Smooth muscle cell (in vitro differentiated cells): Measurements from ENCODE around the gene ACTN2. TPM values are rescaled to one million over a fixed set of nuclear protein-coding genes. Genes with fewer than 3 reads are reported as not detected.

Experiments
- DNase-seq: peaks from one replicate; lab custom pipeline; 2025; ENCODE audit not compliant: unreplicated experiment; lab: John Stamatoyannopoulos, UW
- H2AFZ ChIP-seq: fragments of 200-600 bp; sonication (generic); 2 replicates; pipeline ENCODE4 v1.6.0; 2016; ENCODE audit warnings: antibody characterized with exemption, low read depth, mild to moderate bottlenecking
- H3F3A ChIP-seq: fragments of 200-600 bp; sonication (generic); 2 replicates; pipeline ENCODE4 v1.6.0; 2017; ENCODE audit warnings: antibody characterized with exemption, low read depth
- H3K27ac ChIP-seq: fragments of 200-600 bp; sonication (generic); 2 replicates; pipeline ENCODE4 v1.5.1; 2016; ENCODE audit warnings: low read depth, mild to moderate bottlenecking
- H3K27me3 ChIP-seq: fragments of 200-600 bp; sonication (generic); 2 replicates; pipeline ENCODE4 v1.6.1; 2016; ENCODE audit warnings: low read depth, mild to moderate bottlenecking
- H3K36me3 ChIP-seq: fragments of 200-600 bp; sonication (generic); 2 replicates; pipeline ENCODE4 v1.5.1; 2016; ENCODE audit warnings: low read depth
- H3K4me1 ChIP-seq: fragments of 200-600 bp; sonication (generic); 2 replicates; pipeline ENCODE4 v1.5.1; 2016; ENCODE audit warnings: low read depth
- H3K4me2 ChIP-seq: fragments of 200-600 bp; sonication (generic); 2 replicates; pipeline ENCODE4 v1.6.0; 2016; ENCODE audit warnings: mild to moderate bottlenecking
- H3K4me3 ChIP-seq: fragments of 200-600 bp; sonication (generic); 2 replicates; pipeline ENCODE4 v1.5.1; 2016; ENCODE audit warnings: mild to moderate bottlenecking
- H3K79me2 ChIP-seq: fragments of 200-600 bp; sonication (generic); 2 replicates; pipeline ENCODE4 v1.6.0; 2016; ENCODE audit warnings: low read depth, mild to moderate bottlenecking
- H3K9ac ChIP-seq: fragments of 200-600 bp; sonication (generic); 2 replicates; pipeline ENCODE4 v1.6.0; 2016; ENCODE audit warnings: low read depth
- H3K9me3 ChIP-seq: fragments of 200-600 bp; sonication (generic); replicated peaks from 2 replicates; pipeline ENCODE4 v1.5.1; 2016; ENCODE audit warnings: low read depth
- H4K20me1 ChIP-seq: fragments of 200-600 bp; sonication (generic); 2 replicates; pipeline ENCODE4 v1.6.0; 2016; ENCODE audit warnings: low read depth
- WGBS: methylation state at CpG from one replicate; pipeline ENCODE4 v1.1.7; 2016; ENCODE audit warnings: low lambda C conversion rate; 5-methylcytosine and 5-hydroxymethylcytosine counted together
- polyA plus RNA-seq: library from polyadenylated mRNA; unstranded; fragments of >200 nt; fragmentation: Nextera tagmentation; extraction: Ambion mirVana; gene quantifications from 2 replicates; pipeline ENCODE4 v1.2.1, GENCODE V29; 2016
- total RNA-seq: library from RNA; depleted of rRNA; stranded (reverse); fragments of >200 nt; gene quantifications from 2 replicates; pipeline ENCODE4 v1.2.3, GENCODE V29; 2014
- TF ChIP-seq, protein P1 (sequence below): fragments of 200-600 bp; sonication (generic); IDR thresholded peaks from 2 replicates; pipeline ENCODE4 v1.5.1; 2017; ENCODE audit warnings: borderline replicate concordance, mild to moderate bottlenecking, antibody characterized with exemption; ENCODE audit not compliant: insufficient read depth, poor library complexity, severe bottlenecking

Gene ACTN2
- total and polyA plus RNA-seq, 2 experiments from 2014 or later = not detected

DNA sequence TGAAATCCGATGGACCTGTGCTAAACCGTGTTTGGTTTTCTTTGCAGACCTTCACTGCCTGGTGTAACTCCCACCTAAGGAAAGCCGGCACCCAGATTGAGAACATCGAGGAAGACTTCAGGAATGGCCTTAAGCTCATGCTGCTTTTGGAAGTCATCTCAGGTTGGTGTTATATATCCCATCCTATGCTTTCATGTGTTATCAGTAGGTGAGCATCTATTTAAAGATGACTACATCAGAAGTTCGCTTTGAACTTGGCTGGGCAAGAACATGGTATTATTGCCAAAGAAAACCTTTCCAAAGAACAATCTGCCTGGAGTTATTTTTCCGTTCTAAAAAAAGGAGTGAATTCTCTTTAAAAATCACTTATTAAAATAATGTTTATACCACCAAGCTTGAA lies 31.5 kb downstream of the ACTN2 start:
- Histone ChIP-seq H3K27me3 (no peaks in the 10 kb centered on the region), H3K4me3 (no peak overlapping the region), H3K4me1 (no peaks in the 10 kb centered on the region), H3K36me3 (no peaks in the 10 kb centered on the region), H3K27ac (no peak overlapping the region), H4K20me1 (no peaks in the 10 kb centered on the region), H3K79me2 (no peaks in the 10 kb centered on the region), H3K9ac (no peak overlapping the region), H3K4me2 (no peak overlapping the region), H2AFZ (no peak overlapping the region), H3K9me3 (no peaks in the 10 kb centered on the region), H3F3A (no peaks in the 10 kb centered on the region)
- no peak for DNase-seq
- 95% methylated on average over 6 of the region's 6 CpGs for WGBS
- TF ChIP-seq, protein P1, sequence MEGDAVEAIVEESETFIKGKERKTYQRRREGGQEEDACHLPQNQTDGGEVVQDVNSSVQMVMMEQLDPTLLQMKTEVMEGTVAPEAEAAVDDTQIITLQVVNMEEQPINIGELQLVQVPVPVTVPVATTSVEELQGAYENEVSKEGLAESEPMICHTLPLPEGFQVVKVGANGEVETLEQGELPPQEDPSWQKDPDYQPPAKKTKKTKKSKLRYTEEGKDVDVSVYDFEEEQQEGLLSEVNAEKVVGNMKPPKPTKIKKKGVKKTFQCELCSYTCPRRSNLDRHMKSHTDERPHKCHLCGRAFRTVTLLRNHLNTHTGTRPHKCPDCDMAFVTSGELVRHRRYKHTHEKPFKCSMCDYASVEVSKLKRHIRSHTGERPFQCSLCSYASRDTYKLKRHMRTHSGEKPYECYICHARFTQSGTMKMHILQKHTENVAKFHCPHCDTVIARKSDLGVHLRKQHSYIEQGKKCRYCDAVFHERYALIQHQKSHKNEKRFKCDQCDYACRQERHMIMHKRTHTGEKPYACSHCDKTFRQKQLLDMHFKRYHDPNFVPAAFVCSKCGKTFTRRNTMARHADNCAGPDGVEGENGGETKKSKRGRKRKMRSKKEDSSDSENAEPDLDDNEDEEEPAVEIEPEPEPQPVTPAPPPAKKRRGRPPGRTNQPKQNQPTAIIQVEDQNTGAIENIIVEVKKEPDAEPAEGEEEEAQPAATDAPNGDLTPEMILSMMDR = no peak

DNA sequence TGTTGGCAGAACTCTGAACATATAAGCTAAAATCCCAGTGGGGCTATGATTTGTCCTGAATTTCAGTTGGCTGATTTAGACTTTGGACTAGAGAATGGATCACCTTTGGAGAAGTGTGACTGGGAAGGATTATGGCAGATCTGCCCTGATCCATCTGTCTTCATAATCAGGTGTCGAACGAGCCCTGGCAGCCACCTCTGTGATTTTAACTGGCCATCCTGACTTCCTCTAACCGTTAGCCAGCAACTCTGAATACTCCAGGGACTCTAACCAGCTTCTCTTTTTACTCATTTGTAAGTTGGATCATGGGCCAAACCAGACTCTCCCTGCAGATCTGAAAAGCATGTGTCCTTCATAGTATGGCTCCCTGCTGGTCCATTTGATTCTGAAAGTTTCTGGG lies 32.0 kb downstream of the ACTN2 start:
- H3F3A ChIP-seq = no peaks in the 10 kb centered on the region
- H3K4me1 ChIP-seq = no peaks in the 10 kb centered on the region
- H3K9me3 ChIP-seq = no peaks in the 10 kb centered on the region
- H4K20me1 ChIP-seq = no peaks in the 10 kb centered on the region
- H3K36me3 ChIP-seq = no peaks in the 10 kb centered on the region
- TF ChIP-seq, protein P1 = no peak
- H3K79me2 ChIP-seq = no peaks in the 10 kb centered on the region
- no peak overlapping the region for H3K4me2 ChIP-seq
- 80% methylated on average over 3 of the region's 3 CpGs for WGBS
- H3K9ac ChIP-seq = no peak overlapping the region
- no peak overlapping the region for H3K27ac ChIP-seq
- H3K27me3 ChIP-seq = no peaks in the 10 kb centered on the region
- no peak overlapping the region for H3K4me3 ChIP-seq
- H2AFZ ChIP-seq = no peak overlapping the region
- no peak for DNase-seq

- H4K20me1 ChIP-seq = no peaks in the 10 kb centered on the region
- no peaks in the 10 kb centered on the region for H3K27me3 ChIP-seq
- TF ChIP-seq, protein P1 = no peak
- H2AFZ ChIP-seq = no peak overlapping the region
- H3K4me2 ChIP-seq = no peak overlapping the region
- H3K36me3 ChIP-seq = no peaks in the 10 kb centered on the region
- WGBS = 64% methylated on average over 3 of the region's 3 CpGs
- H3K27ac ChIP-seq = no peak overlapping the region
- no peaks in the 10 kb centered on the region for H3F3A ChIP-seq
- no peaks in the 10 kb centered on the region for H3K4me1 ChIP-seq
- no peaks in the 10 kb centered on the region for H3K9me3 ChIP-seq
- no peak overlapping the region for H3K9ac ChIP-seq
- H3K79me2 ChIP-seq = no peaks in the 10 kb centered on the region
- H3K4me3 ChIP-seq = no peak overlapping the region
- DNase-seq = no peak
These were observed 33.9 kb downstream of the ACTN2 start for GRCh38 chr1:236720206-236720605.

GRCh38 chr1:236720611-236721010 lies 34.3 kb downstream of the ACTN2 start:
- DNase-seq = no peak
- 71% methylated on average over 1 of the region's 1 CpG for WGBS
- H3K36me3 ChIP-seq = no peaks in the 10 kb centered on the region
- no peaks in the 10 kb centered on the region for H3K79me2 ChIP-seq
- H3K9ac ChIP-seq = no peak overlapping the region
- no peaks in the 10 kb centered on the region for H3K4me1 ChIP-seq
- no peak overlapping the region for H3K4me2 ChIP-seq
- H3K4me3 ChIP-seq = no peak overlapping the region
- no peaks in the 10 kb centered on the region for H3K27me3 ChIP-seq
- TF ChIP-seq, protein P1 = no peak
- H3K9me3 ChIP-seq = no peaks in the 10 kb centered on the region
- H2AFZ ChIP-seq = no peak overlapping the region
- no peak overlapping the region for H3K27ac ChIP-seq
- H3F3A ChIP-seq = no peaks in the 10 kb centered on the region
- H4K20me1 ChIP-seq = no peaks in the 10 kb centered on the region
